TTC549 (cell line): ENCODE results near the gene DHX35.

Experiments
- FAIRE-seq: peaks from 2 replicates; lab custom pipeline; 2012; peaks lifted over from hg19 to GRCh38; lab: Jason Lieb, UNC

The DHX35 gene

GRCh38 chr20:38962044-38962927 lies at the start of gene DHX35:
TSS of gene DHX35 (plus strand) at chr20:38962344. CDS start at chr20:38962368, 24 bp downstream.
- peak; percentile 29 for FAIRE-seq

- no peak for FAIRE-seq
Measured at GRCh38 chr20:38915355-38915754, 46.8 kb upstream of the DHX35 start.

- no peak for FAIRE-seq
Measured at GRCh38 chr20:38917657-38918056, 44.5 kb upstream of the DHX35 start.

- FAIRE-seq, result no peak
Measured at GRCh38 chr20:38918172-38918571, 44.0 kb upstream of the DHX35 start.

GRCh38 chr20:38919683-38920082 lies 42.5 kb upstream of the DHX35 start:
- FAIRE-seq, result no peak

GRCh38 chr20:38920411-38920810 lies 41.7 kb upstream of the DHX35 start:
- no peak for FAIRE-seq

- FAIRE-seq, result no peak
Measured at GRCh38 chr20:38920851-38921250, 41.3 kb upstream of the DHX35 start.

- FAIRE-seq, result no peak
Measured at GRCh38 chr20:38924718-38925117, 37.4 kb upstream of the DHX35 start.

GRCh38 chr20:38926142-38926933 lies 35.8 kb upstream of the DHX35 start, which contains the start of gene FAM83D:
TSS of gene FAM83D (plus strand) at chr20:38926417. CDS start at chr20:38926443, 26 bp downstream.
- peak; percentile 87 for FAIRE-seq

GRCh38 chr20:38926934-38927616 lies 35.1 kb upstream of the DHX35 start:
- FAIRE-seq, result no peak

- FAIRE-seq, result no peak
Measured at GRCh38 chr20:38927902-38928578, 34.1 kb upstream of the DHX35 start.

GRCh38 chr20:38930242-38930569 lies 31.9 kb upstream of the DHX35 start:
- no peak for FAIRE-seq

- FAIRE-seq, result no peak
Measured at GRCh38 chr20:38931984-38932383, 30.2 kb upstream of the DHX35 start.

- no peak for FAIRE-seq
Measured at GRCh38 chr20:38932457-38933120, 29.6 kb upstream of the DHX35 start.

- no peak for FAIRE-seq
Measured at GRCh38 chr20:38934530-38934929, 27.6 kb upstream of the DHX35 start.

- no peak for FAIRE-seq
Measured at GRCh38 chr20:38935285-38935684, 26.9 kb upstream of the DHX35 start.

- FAIRE-seq, result no peak
Measured at GRCh38 chr20:38935967-38936407, 26.2 kb upstream of the DHX35 start.

- no peak for FAIRE-seq
Measured at GRCh38 chr20:38937000-38937399, 25.1 kb upstream of the DHX35 start.

GRCh38 chr20:38937978-38938473 lies 24.1 kb upstream of the DHX35 start:
- no peak for FAIRE-seq

- no peak for FAIRE-seq
Measured at GRCh38 chr20:38939686-38940085, 22.5 kb upstream of the DHX35 start.

- FAIRE-seq, result no peak
Measured at GRCh38 chr20:38940644-38941043, 21.5 kb upstream of the DHX35 start.
